HepG2 (cell line): ENCODE measurements around the gene SDR42E2. TPM values are rescaled to one million over a fixed set of nuclear protein-coding genes. Genes with fewer than 3 reads are reported as not detected.

Experiments
- AKAP8 ChIP-seq: sonication (generic); formaldehyde crosslinking; IDR thresholded peaks from 2 replicates; pipeline ENCODE4 v1.5.1; 2020; ENCODE audit warnings: mild to moderate bottlenecking, missing genetic modification reagents
- CERS6 ChIP-seq: sonication (generic); formaldehyde crosslinking; IDR thresholded peaks from 2 replicates; pipeline ENCODE4 v1.5.0; 2020; ENCODE audit warnings: missing genetic modification reagents
- DMTF1 ChIP-seq: sonication (generic); formaldehyde crosslinking; IDR thresholded peaks from 2 replicates; pipeline ENCODE4 v1.4.0; 2020; ENCODE audit warnings: mild to moderate bottlenecking, missing genetic modification reagents
- ETV5 ChIP-seq: IDR thresholded peaks from 2 replicates; pipeline ENCODE4 v1.6.1; 2018; ENCODE audit warnings: missing biosample characterization, missing genetic modification reagents, inconsistent platforms, borderline replicate concordance
- IRF1 ChIP-seq: sonication (generic); formaldehyde crosslinking; IDR thresholded peaks from 2 replicates; pipeline ENCODE4 v1.4.0; 2020; ENCODE audit warnings: low read depth, mild to moderate bottlenecking, missing genetic modification reagents
- ZBTB42 ChIP-seq: sonication (generic); formaldehyde crosslinking; IDR thresholded peaks from 2 replicates; pipeline ENCODE4 v1.5.0; 2020; ENCODE audit warnings: mild to moderate bottlenecking, missing genetic modification reagents
- ZFP1 ChIP-seq: IDR thresholded peaks from 2 replicates; pipeline ENCODE4 v1.6.1; 2016
- ZNF138 ChIP-seq: sonication (generic); formaldehyde crosslinking; IDR thresholded peaks from 2 replicates; pipeline ENCODE4 v1.5.0; 2020; ENCODE audit warnings: mild to moderate bottlenecking, low read depth, missing genetic modification reagents
- ZNF761 ChIP-seq: sonication (generic); formaldehyde crosslinking; conservative IDR thresholded peaks from 2 replicates; pipeline ENCODE4 v1.4.0; 2020; ENCODE audit warnings: mild to moderate bottlenecking, missing genetic modification reagents
- ZSCAN9 ChIP-seq: IDR thresholded peaks from 2 replicates; pipeline ENCODE4 v1.6.1; 2016; ENCODE audit warnings: borderline replicate concordance
- polyA plus RNA-seq, 8 experiments: library from polyadenylated mRNA; depleted of rRNA in 3 of 8; stranded (reverse) in 7 of 8; unstranded in 1 of 8; fragments of >200 nt; fragmentation: Illumina TruSeq in 4 of 8; extraction: Trizol in 4 of 8; gene quantifications; 2 replicates each; pipeline versions ENCODE4 v1.2.1 to v1.2.3, GENCODE V29; 2011 to 2016; ENCODE audit warnings: low read depth in 4 of 8, missing spikeins in 1 of 8, mixed read lengths in 1 of 8; ENCODE audit not compliant: insufficient read depth in 1 of 8
- total RNA-seq, 5 experiments: library from RNA; depleted of rRNA; stranded (reverse); fragments of >200 nt; fragmentation: Illumina TruSeq; extraction: Trizol; gene quantifications; 2 replicates each; pipeline ENCODE4 v1.2.3, GENCODE V29; 2016; ENCODE audit warnings: low read depth in 1 of 5
- TF ChIP-seq, protein P1 (sequence below): sonication (generic); formaldehyde crosslinking; IDR thresholded peaks from 2 replicates; pipeline ENCODE4 v1.5.0; 2020; ENCODE audit warnings: mild to moderate bottlenecking, missing genetic modification reagents, borderline replicate concordance

SDR42E2 gene
- total and polyA plus RNA-seq, 2 of the 13 experiments (the other 11 are each of a cell fraction or from before 2014, with no cell fraction given): 0.05 to 0.11 TPM

DNA sequence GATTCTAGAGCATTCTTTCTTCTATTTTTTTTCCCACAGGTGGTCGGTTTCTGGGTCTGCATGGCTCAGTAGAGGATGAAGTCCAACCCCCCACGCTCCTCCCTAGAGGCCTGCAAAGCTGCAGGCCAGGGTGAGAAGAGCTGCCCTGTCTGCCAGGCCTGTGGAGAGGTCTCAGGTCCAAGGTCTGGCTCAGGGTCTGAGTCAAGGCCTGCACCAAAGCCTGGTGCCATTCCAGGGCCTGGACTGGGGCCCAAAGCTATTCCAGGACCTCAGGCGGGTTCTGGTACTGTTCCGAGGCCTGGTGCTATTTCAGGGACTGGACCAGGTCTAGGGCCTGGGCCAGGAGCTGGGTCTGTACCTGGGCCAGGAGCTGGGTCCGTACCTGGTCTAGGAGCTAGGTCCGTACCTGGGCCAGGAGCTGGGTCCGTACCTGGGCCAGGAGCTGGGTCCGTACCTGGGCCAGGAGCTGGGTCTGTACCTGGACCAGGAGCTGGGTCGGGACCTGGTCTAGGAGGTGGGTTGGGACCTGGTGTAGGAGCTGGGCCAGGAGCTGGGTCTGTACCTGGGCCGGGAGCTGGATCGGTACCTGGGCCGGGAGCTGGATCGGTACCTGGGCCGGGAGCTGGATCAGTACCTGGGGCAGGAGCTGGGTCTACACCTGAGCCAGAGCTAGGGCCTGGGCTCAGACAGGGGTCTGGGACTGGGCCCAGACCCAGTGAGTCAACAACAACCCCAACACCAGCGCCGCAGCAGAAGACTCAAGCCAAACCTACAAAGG is 3.4 kb downstream of the SDR42E2 start (continued):
- TF ChIP-seq ZNF761: no peak
- TF ChIP-seq AKAP8: no peak
- no peak for TF ChIP-seq IRF1
- no peak for TF ChIP-seq ZNF138 (CRISPR knock-in tag)
- TF ChIP-seq DMTF1 (CRISPR knock-in tag): no peak
- TF ChIP-seq ZSCAN9 (CRISPR knock-in tag): no peak
- TF ChIP-seq CERS6 (CRISPR knock-in tag): no peak
- TF ChIP-seq ZBTB42: no peak
- no peak for TF ChIP-seq ETV5 (CRISPR knock-in tag)
- TF ChIP-seq ZFP1 (CRISPR knock-in tag): no peak
- TF ChIP-seq, protein P1, sequence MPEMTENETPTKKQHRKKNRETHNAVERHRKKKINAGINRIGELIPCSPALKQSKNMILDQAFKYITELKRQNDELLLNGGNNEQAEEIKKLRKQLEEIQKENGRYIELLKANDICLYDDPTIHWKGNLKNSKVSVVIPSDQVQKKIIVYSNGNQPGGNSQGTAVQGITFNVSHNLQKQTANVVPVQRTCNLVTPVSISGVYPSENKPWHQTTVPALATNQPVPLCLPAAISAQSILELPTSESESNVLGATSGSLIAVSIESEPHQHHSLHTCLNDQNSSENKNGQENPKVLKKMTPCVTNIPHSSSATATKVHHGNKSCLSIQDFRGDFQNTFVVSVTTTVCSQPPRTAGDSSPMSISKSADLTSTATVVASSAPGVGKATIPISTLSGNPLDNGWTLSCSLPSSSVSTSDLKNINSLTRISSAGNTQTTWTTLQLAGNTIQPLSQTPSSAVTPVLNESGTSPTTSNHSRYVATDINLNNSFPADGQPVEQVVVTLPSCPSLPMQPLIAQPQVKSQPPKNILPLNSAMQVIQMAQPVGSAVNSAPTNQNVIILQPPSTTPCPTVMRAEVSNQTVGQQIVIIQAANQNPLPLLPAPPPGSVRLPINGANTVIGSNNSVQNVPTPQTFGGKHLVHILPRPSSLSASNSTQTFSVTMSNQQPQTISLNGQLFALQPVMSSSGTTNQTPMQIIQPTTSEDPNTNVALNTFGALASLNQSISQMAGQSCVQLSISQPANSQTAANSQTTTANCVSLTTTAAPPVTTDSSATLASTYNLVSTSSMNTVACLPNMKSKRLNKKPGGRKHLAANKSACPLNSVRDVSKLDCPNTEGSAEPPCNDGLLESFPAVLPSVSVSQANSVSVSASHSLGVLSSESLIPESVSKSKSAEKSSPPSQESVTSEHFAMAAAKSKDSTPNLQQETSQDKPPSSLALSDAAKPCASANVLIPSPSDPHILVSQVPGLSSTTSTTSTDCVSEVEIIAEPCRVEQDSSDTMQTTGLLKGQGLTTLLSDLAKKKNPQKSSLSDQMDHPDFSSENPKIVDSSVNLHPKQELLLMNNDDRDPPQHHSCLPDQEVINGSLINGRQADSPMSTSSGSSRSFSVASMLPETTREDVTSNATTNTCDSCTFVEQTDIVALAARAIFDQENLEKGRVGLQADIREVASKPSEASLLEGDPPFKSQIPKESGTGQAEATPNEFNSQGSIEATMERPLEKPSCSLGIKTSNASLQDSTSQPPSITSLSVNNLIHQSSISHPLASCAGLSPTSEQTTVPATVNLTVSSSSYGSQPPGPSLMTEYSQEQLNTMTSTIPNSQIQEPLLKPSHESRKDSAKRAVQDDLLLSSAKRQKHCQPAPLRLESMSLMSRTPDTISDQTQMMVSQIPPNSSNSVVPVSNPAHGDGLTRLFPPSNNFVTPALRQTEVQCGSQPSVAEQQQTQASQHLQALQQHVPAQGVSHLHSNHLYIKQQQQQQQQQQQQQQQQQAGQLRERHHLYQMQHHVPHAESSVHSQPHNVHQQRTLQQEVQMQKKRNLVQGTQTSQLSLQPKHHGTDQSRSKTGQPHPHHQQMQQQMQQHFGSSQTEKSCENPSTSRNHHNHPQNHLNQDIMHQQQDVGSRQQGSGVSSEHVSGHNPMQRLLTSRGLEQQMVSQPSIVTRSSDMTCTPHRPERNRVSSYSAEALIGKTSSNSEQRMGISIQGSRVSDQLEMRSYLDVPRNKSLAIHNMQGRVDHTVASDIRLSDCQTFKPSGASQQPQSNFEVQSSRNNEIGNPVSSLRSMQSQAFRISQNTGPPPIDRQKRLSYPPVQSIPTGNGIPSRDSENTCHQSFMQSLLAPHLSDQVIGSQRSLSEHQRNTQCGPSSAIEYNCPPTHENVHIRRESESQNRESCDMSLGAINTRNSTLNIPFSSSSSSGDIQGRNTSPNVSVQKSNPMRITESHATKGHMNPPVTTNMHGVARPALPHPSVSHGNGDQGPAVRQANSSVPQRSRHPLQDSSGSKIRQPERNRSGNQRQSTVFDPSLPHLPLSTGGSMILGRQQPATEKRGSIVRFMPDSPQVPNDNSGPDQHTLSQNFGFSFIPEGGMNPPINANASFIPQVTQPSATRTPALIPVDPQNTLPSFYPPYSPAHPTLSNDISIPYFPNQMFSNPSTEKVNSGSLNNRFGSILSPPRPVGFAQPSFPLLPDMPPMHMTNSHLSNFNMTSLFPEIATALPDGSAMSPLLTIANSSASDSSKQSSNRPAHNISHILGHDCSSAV: no peak
